ENCODE measurements around the gene KRT79. TPM values are rescaled to one million over a fixed set of nuclear protein-coding genes. Genes with fewer than 3 reads are reported as not detected.

Gene KRT79
- total and polyA plus RNA-seq, 7 donors, result 0.03 to 0.05 TPM; not detected in 5

DNA sequence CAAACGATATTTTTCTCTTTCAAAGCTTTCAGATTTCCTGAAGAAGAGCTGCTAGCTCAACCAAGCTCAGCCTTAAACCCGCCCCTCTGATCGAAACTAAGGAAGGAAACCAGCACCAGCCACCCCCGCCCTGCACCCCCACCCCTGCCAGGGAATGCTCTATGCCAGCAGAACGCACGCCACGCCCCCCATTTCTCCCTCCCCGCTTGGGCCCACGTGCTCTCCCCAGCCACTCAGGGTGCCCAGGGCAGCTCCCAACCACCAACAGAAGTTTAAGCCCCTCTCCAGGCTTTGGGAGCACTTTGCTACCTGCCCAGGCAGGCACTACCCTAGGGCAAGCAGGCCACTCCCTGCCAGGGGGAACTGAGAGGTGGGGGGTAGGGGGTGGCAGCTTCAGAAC is 33.5 kb upstream of the KRT79 start:
- no peaks in the 10 kb centered on the region for H3K36me3 ChIP-seq (ENCODE audit: insufficient read depth in 1 of 2, low read depth in 1 of 2)
- no peaks in the 10 kb centered on the region for H3K9me3 ChIP-seq
- H3K27me3 ChIP-seq (ENCODE audit: insufficient read depth in 3 of 3, low read length in 2 of 3), result peaks cover 0 to 4% (median 0%) of the 10 kb centered on the region in 3 donors
- no peak overlapping the region for H3K27ac ChIP-seq
- DNase-seq (peak; percentile 69 to 77), ATAC-seq (peak in 2 of 4 donors; percentile 35 to 42)
- WGBS, 3 donors, result 42 to 56% (median 53%) methylated on average over 9 of the region's 9 CpGs
- TF ChIP-seq, protein P1, sequence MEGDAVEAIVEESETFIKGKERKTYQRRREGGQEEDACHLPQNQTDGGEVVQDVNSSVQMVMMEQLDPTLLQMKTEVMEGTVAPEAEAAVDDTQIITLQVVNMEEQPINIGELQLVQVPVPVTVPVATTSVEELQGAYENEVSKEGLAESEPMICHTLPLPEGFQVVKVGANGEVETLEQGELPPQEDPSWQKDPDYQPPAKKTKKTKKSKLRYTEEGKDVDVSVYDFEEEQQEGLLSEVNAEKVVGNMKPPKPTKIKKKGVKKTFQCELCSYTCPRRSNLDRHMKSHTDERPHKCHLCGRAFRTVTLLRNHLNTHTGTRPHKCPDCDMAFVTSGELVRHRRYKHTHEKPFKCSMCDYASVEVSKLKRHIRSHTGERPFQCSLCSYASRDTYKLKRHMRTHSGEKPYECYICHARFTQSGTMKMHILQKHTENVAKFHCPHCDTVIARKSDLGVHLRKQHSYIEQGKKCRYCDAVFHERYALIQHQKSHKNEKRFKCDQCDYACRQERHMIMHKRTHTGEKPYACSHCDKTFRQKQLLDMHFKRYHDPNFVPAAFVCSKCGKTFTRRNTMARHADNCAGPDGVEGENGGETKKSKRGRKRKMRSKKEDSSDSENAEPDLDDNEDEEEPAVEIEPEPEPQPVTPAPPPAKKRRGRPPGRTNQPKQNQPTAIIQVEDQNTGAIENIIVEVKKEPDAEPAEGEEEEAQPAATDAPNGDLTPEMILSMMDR (IDR thresholded peaks at IDR 0.05), result no peak
- intact Hi-C loops (cut with DNase I), result no loop called here
- H3K4me3 ChIP-seq, result no peak overlapping the region
- H3K4me1 ChIP-seq, result no peaks in the 10 kb centered on the region

DNA sequence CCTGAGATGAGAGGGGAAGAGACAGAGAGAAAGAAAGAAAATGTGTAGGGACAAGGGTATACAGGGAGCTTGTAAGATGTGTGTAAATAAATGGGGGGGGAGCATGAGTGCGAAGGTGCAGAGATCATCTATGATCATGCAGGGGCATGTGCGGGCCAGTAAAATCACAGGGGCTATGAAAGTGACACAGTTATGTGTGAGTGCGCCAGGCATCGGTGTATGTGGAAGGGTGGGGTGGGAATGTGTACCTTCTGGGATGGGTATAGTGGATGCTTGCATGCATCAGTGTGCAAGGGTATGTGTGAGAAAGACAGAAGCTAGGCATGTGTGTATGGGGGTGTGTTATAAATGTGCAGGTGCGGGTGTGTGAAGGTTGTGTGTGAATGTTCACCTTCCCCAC is 33.0 kb upstream of the KRT79 start:
- no peaks in the 10 kb centered on the region for H3K9me3 ChIP-seq
- no peaks in the 10 kb centered on the region for H3K36me3 ChIP-seq (ENCODE audit: insufficient read depth in 1 of 2, low read depth in 1 of 2)
- no peak overlapping the region for H3K27ac ChIP-seq
- DNase-seq (no peak), ATAC-seq (no peak)
- TF ChIP-seq, protein P1 (IDR thresholded peaks at IDR 0.05), result no peak
- H3K4me1 ChIP-seq, result no peaks in the 10 kb centered on the region
- H3K27me3 ChIP-seq (ENCODE audit: insufficient read depth in 3 of 3, low read length in 2 of 3), result no peaks in the 10 kb centered on the region
- intact Hi-C loops (cut with DNase I), result no loop called here
- WGBS, 3 donors, result 95 to 97% (median 95%) methylated on average over 5 of the region's 5 CpGs
- no peak overlapping the region for H3K4me3 ChIP-seq

DNA sequence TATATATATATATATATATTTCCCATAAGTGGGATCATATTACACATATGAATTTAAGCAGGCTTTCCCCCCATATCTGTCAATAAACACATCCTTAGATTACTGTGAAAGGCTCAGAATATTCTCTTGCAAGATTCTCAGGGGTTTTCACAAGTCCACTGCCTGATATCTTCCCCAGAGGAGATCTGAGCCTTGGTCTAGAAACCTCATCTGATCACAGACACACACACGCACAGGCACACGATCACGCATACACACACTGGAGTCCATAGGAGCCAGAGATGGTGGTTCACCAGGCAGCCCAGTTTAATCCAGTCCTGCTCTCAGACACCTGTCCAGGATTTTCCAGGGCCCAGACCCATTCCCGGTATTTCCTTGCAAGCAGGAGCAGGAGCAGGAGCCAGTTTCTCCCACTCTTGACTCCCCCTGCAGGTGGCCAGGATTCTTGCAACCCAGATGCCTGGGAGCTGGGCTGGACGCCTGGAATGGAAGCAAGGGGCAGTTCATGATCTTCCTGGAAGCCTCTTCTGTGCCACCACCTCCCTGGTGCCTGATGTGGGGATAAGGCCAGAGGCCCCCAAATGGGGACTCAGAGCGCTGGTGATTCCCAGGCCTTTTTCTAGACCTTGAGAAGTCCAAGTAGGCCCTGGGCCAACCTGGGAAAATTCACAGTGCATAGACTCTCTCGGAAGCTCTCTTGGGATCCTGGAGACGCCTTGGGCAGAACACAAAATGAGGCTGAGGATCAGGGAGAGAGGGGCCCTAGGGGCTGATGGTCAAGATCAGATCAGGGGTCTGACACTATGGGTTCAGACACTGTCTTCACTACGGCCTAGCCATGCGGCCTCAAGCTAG is 31.2 kb upstream of the KRT79 start:
- intact Hi-C loops (cut with DNase I), result no loop called here

DNA sequence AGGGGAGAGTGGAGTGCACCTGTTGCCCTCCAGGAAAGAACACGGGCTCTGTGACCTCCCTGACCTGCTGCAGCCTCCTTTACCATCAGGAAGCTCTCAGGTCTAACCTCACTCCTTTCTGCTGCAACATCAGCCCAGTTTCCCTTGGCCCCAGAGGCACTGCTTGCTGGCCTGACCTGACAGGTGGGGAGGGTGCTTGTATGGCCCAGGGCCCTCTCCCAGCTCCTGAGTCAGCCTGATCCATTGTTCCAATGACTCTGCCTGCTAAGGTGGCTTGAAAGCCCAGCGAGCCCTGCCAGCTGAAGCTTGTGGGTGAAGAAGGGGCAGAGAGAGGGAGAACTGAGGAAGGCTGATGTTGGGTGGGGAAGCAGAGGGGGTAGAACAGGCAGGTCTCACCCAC is 27.9 kb upstream of the KRT79 start:
- no peak for DNase-seq
- Histone ChIP-seq H3K4me1 (no peaks in the 10 kb centered on the region), H3K27ac (no peak overlapping the region), H3K36me3 (ENCODE audit: insufficient read depth in 1 of 2, low read depth in 1 of 2) (no peaks in the 10 kb centered on the region), H3K4me3 (no peak overlapping the region), H3K9me3 (no peaks in the 10 kb centered on the region), H3K27me3 (ENCODE audit: insufficient read depth in 3 of 3, low read length in 2 of 3) (no peaks in the 10 kb centered on the region)
- 41 to 53% (median 51%) methylated on average over 2 of the region's 2 CpGs for WGBS, 3 donors
- ATAC-seq, result no peak
- TF ChIP-seq, protein P1 (IDR thresholded peaks at IDR 0.05), result no peak
- intact Hi-C loops (cut with DNase I), result no loop called here

More for the DNA sequence above, 31.2 kb upstream of the KRT79 start:
- Histone ChIP-seq H3K27ac (no peak overlapping the region), H3K36me3 (ENCODE audit: insufficient read depth in 1 of 2, low read depth in 1 of 2) (no peaks in the 10 kb centered on the region), H3K4me3 (no peak overlapping the region), H3K4me1 (no peaks in the 10 kb centered on the region), H3K9me3 (no peaks in the 10 kb centered on the region), H3K27me3 (ENCODE audit: insufficient read depth in 3 of 3, low read length in 2 of 3) (no peaks in the 10 kb centered on the region)
- DNase-seq (peak; percentile 45 to 65), ATAC-seq (peak in 2 of 4 donors; percentile 27 to 53)
- WGBS, 3 donors, result 51 to 53% (median 53%) methylated on average over 10 of the region's 10 CpGs
- TF ChIP-seq, protein P1 (IDR thresholded peaks at IDR 0.05), result peak; percentile 46

All from psoas muscle (tissue), 8 donors.